ENCODE results near the gene ANKRD37. TPM values are rescaled to one million over a fixed set of nuclear protein-coding genes. Genes with fewer than 3 reads are reported as not detected.

Gene ANKRD37
- total and polyA plus RNA-seq, 2 donors from 2014 or later, result 13.0 to 14.2 TPM

DNA sequence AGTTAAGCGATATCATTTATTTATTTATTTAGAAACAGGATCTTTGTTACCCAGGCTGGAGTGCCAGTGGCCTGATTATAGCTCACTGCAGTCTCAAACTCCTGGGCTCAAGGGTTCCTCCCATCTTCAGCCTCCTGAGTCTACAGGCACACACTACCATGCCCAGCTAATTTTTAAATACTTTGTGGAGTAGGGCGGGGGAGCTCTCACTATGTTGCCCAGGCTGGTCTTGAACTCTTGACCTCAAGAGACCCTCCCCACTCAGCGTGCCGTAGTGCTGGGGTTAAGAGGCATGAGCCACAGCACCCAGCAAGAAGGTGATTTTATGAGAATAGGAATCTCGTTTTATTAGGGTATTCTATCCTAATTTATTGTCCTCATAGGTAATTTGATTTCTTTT lies 33.0 kb downstream of the ANKRD37 start:
- Histone ChIP-seq H3K9ac (ENCODE audit: low read length in 3 of 3) (no peak overlapping the region), H3K9me3 (ENCODE audit: control insufficient read depth in 2 of 3, insufficient read depth in 1 of 3, low read length in 3 of 3) (no peaks in the 10 kb centered on the region), H3K27ac (ENCODE audit: low read depth in 2 of 2, low read length in 2 of 2) (no peak overlapping the region), H3K27me3 (ENCODE audit: control insufficient read depth, insufficient read depth, low read length) (no peaks in the 10 kb centered on the region), H3K4me1 (ENCODE audit: control insufficient read depth in 2 of 3, insufficient read depth in 2 of 3, low read depth in 1 of 3, low read length in 3 of 3) (peaks cover 0 to 8% (median 4%) of the 10 kb centered on the region in 3 donors), H3K36me3 (ENCODE audit: control insufficient read depth in 2 of 3, insufficient read depth in 3 of 3, low read length in 3 of 3) (no peaks in the 10 kb centered on the region), H3K4me3 (ENCODE audit: low read length in 3 of 3) (no peak overlapping the region)
- DNase-seq, result no peak
- intact Hi-C loops (cut with DNase I), result no loop called here
- FAIRE-seq, result no peak
- TF ChIP-seq, protein P1, sequence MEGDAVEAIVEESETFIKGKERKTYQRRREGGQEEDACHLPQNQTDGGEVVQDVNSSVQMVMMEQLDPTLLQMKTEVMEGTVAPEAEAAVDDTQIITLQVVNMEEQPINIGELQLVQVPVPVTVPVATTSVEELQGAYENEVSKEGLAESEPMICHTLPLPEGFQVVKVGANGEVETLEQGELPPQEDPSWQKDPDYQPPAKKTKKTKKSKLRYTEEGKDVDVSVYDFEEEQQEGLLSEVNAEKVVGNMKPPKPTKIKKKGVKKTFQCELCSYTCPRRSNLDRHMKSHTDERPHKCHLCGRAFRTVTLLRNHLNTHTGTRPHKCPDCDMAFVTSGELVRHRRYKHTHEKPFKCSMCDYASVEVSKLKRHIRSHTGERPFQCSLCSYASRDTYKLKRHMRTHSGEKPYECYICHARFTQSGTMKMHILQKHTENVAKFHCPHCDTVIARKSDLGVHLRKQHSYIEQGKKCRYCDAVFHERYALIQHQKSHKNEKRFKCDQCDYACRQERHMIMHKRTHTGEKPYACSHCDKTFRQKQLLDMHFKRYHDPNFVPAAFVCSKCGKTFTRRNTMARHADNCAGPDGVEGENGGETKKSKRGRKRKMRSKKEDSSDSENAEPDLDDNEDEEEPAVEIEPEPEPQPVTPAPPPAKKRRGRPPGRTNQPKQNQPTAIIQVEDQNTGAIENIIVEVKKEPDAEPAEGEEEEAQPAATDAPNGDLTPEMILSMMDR (IDR thresholded peaks at IDR 0.05; ENCODE audit: borderline replicate concordance, extremely low read depth, insufficient read depth), result no peak

- TF ChIP-seq, protein P1 (IDR thresholded peaks at IDR 0.05; ENCODE audit: borderline replicate concordance, extremely low read depth, insufficient read depth), result no peak
- H3K9ac ChIP-seq (ENCODE audit: low read length in 3 of 3), result no peak overlapping the region
- no peak for FAIRE-seq
These were observed 38.8 kb downstream of the ANKRD37 start for GRCh38 chr4:185435466-185435865.

DNA sequence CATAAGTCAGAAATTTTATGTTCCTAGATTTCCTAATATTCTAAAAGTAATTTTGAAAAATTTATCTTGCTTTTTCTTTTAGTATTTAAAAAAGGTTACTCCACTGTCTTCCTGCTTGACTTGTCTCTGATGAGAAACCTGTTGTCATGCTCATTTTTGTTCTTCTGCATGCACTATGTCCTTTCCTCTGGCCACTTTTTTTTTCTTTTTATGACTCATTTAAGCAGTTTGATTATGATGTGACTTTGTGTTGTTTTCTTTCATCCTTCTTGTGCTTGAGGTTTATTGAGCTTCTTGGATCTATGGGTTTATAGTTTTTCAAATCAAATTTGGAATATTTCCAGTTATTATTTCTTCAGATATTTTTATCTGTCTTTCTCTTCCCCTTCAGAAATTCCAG lies 41.2 kb downstream of the ANKRD37 start:
- H3K9me3 ChIP-seq (ENCODE audit: control insufficient read depth in 2 of 3, insufficient read depth in 1 of 3, low read length in 3 of 3), result no peaks in the 10 kb centered on the region
- H3K4me3 ChIP-seq (ENCODE audit: low read length in 3 of 3), result no peak overlapping the region
- no peak for DNase-seq
- H3K27ac ChIP-seq (ENCODE audit: low read depth in 2 of 2, low read length in 2 of 2), result no peak overlapping the region
- no peak overlapping the region for H3K9ac ChIP-seq (ENCODE audit: low read length in 3 of 3)
- TF ChIP-seq, protein P1 (IDR thresholded peaks at IDR 0.05; ENCODE audit: borderline replicate concordance, extremely low read depth, insufficient read depth), result no peak
- intact Hi-C loops (cut with DNase I), result no loop called here
- no peaks in the 10 kb centered on the region for H3K36me3 ChIP-seq (ENCODE audit: control insufficient read depth in 2 of 3, insufficient read depth in 3 of 3, low read length in 3 of 3)
- H3K27me3 ChIP-seq (ENCODE audit: control insufficient read depth, insufficient read depth, low read length), result no peaks in the 10 kb centered on the region
- FAIRE-seq, result no peak
- H3K4me1 ChIP-seq (ENCODE audit: control insufficient read depth in 2 of 3, insufficient read depth in 2 of 3, low read depth in 1 of 3, low read length in 3 of 3), result no peaks in the 10 kb centered on the region

More at GRCh38 chr4:185435466-185435865, 38.8 kb downstream of the ANKRD37 start:
- intact Hi-C loops (cut with DNase I), result no loop called here
- Histone ChIP-seq H3K4me1 (ENCODE audit: control insufficient read depth in 2 of 3, insufficient read depth in 2 of 3, low read depth in 1 of 3, low read length in 3 of 3) (no peaks in the 10 kb centered on the region), H3K9me3 (ENCODE audit: control insufficient read depth in 2 of 3, insufficient read depth in 1 of 3, low read length in 3 of 3) (no peaks in the 10 kb centered on the region), H3K27me3 (ENCODE audit: control insufficient read depth, insufficient read depth, low read length) (no peaks in the 10 kb centered on the region), H3K27ac (ENCODE audit: low read depth in 2 of 2, low read length in 2 of 2) (no peak overlapping the region), H3K36me3 (ENCODE audit: control insufficient read depth in 2 of 3, insufficient read depth in 3 of 3, low read length in 3 of 3) (no peaks in the 10 kb centered on the region), H3K4me3 (ENCODE audit: low read length in 3 of 3) (no peak overlapping the region)
- DNase-seq, result no peak

DNA sequence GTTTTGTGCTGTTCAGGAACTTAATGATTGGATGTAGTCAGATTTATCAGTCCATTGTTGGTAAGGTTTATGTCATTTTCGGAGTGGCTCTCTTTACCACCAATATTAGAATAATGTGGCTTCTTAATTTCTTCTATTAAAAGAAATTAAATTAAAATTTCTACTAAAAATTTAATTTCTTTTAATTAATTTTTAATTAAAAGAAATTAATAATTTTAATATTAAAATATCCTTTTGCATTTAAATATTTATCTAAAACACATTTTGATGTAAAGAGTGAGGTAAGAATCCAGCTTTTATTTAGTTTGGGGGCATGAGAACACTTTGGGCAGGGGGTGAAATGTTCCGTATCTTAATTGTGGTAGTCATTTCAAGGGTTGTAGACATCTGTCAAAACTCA lies 44.8 kb downstream of the ANKRD37 start:
- intact Hi-C loops (cut with DNase I), result no loop called here
- TF ChIP-seq, protein P1 (IDR thresholded peaks at IDR 0.05; ENCODE audit: borderline replicate concordance, extremely low read depth, insufficient read depth), result no peak
- Histone ChIP-seq H3K4me1 (ENCODE audit: control insufficient read depth in 2 of 3, insufficient read depth in 2 of 3, low read depth in 1 of 3, low read length in 3 of 3) (no peaks in the 10 kb centered on the region), H3K9me3 (ENCODE audit: control insufficient read depth in 2 of 3, insufficient read depth in 1 of 3, low read length in 3 of 3) (no peaks in the 10 kb centered on the region), H3K27ac (ENCODE audit: low read depth in 2 of 2, low read length in 2 of 2) (no peak overlapping the region), H3K9ac (ENCODE audit: low read length in 3 of 3) (no peak overlapping the region), H3K4me3 (ENCODE audit: low read length in 3 of 3) (no peak overlapping the region), H3K36me3 (ENCODE audit: control insufficient read depth in 2 of 3, insufficient read depth in 3 of 3, low read length in 3 of 3) (no peaks in the 10 kb centered on the region), H3K27me3 (ENCODE audit: control insufficient read depth, insufficient read depth, low read length) (no peaks in the 10 kb centered on the region)
- DNase-seq (no peak), FAIRE-seq (peak; percentile 86)
